AG10803 (cell line): ENCODE measurements around the gene PTTG1IP.
A peak's percentile ranks its signal among the peaks of the same experiment; 100 is the strongest.

Experiments used
- DNase-seq: peaks from one replicate; pipeline ENCODE4 v3.0.0; 2010; ENCODE audit warnings: low read depth
- H3K4me3 ChIP-seq: 2 replicates; pipeline ENCODE4 v1.5.1; 2011; ENCODE audit warnings: mild to moderate bottlenecking, low read length, control low read depth
- TF ChIP-seq, protein P1 (sequence below): conservative IDR thresholded peaks from 2 replicates; pipeline ENCODE4 v1.5.1; 2011; ENCODE audit warnings: mild to moderate bottlenecking, low read length, control low read depth, inconsistent platforms

The PTTG1IP gene

DNA sequence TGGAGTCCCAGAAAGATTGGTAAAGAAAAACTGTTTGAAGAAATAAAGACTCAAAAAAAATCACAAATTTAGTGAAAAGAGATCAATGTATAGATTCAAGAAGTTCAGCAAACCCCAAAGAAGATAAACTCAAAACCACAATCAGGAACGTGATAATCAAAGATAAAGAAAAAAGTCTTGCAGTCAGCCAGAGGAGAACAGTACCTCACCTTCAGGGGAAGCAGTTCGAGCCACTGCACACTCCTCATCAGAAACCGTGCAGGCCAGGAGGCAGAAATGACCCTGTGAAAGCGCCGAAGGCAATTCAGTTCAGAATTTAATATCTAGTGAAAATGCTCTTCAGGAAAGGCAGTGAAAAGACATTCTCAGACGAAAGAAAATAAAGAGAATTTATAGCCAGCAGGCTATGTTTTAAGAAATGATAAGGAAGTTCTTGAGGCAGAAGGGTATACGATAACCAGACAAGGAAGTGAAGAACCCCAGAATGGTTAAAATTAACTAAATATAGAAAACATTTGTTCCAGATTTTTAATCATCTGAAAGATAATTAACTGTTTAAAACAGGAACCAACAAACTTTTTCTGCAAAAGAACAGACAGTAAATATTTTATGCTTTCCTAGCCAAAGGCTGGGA is 42.1 kb downstream of the PTTG1IP start:
- DNase-seq: no peak
- TF ChIP-seq, protein P1, sequence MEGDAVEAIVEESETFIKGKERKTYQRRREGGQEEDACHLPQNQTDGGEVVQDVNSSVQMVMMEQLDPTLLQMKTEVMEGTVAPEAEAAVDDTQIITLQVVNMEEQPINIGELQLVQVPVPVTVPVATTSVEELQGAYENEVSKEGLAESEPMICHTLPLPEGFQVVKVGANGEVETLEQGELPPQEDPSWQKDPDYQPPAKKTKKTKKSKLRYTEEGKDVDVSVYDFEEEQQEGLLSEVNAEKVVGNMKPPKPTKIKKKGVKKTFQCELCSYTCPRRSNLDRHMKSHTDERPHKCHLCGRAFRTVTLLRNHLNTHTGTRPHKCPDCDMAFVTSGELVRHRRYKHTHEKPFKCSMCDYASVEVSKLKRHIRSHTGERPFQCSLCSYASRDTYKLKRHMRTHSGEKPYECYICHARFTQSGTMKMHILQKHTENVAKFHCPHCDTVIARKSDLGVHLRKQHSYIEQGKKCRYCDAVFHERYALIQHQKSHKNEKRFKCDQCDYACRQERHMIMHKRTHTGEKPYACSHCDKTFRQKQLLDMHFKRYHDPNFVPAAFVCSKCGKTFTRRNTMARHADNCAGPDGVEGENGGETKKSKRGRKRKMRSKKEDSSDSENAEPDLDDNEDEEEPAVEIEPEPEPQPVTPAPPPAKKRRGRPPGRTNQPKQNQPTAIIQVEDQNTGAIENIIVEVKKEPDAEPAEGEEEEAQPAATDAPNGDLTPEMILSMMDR: no peak
- H3K4me3 ChIP-seq: no peak overlapping the region

DNA sequence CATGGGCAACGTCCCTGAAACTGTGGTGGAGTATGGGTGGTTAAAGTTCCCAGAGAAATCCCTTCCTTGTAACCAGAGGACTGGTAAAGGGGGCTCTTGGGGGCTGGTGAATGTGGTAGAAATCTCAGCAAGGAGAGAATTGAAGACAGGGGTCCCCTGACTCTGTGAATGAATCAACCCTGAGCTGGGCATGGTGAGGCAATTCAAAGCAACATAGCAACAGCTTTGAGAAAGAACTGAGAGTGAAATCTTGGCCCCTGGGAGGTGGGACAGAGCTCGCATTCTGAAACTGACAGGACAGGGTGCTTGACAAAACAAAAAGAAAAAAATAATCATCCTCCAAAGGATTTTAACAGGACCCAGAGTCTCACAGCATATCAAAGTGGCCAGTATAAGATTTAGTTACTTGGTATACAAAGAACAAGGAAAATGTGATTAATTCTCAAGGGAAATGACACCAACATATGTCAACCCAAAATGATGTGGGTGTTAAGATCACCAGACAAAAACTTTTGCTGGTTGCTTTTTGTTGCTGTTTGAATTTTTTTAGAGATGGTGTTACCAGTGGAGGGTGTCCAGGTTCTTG is 43.9 kb downstream of the PTTG1IP start:
- TF ChIP-seq, protein P1: no peak
- no peak overlapping the region for H3K4me3 ChIP-seq
- no peak for DNase-seq

DNA sequence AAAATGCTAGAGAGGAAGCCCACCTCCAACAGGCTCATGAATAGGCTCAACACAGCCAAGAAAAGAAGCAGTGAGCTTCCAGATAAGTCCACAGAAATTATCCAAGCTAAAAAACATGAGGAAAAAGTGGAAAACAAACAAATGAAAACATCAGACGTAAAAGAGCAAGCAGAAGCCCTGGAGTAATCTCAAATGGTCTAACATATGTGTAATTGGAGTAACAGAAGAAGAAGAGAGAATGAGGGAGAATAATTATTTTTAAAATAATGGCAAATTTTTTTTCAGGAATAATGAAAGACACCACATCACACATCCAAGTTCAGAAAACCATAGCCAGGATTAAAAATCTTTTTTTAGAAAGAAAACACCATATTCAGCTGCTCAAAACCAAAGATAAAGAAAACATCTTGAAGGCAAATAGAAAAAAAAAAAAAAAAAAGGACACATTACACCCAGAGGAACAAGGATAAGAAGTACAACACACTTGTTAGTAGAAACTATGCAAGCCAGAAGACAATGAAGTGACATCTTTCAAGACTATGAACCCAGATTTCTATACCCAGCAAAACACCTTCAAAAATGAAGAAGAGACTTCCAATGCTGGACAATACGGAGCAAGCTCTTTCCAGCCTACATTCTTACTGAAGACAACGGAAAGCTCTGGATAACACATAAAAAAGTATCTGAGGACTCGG is 45.0 kb downstream of the PTTG1IP start:
- no peak for DNase-seq
- TF ChIP-seq, protein P1: no peak
- H3K4me3 ChIP-seq: no peak overlapping the region

DNA sequence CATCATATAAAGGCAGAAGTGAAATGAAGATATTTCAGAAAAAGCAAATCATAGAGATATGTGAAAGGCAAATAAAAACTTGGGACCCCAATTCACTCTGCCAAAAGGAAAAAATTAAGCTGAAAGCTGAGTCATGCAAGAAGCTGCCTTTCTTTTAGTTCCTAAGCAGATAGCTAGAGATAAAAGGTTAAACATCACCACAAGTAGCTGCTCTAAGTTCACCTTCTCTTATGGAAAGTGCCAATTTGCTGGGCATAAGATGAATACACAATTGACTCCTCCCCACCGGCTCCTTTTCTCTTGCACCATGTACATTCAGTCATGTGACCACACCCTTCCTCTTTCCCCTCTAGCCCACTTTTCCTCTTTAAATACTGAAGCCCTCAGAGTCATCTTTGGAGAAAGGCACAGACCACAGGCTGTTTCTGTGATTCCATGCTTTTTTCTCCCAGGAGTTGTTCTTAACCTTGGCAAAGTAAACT is 50.3 kb downstream of the PTTG1IP start:
- no peak for DNase-seq
- TF ChIP-seq, protein P1: no peak
- no peak overlapping the region for H3K4me3 ChIP-seq

DNA sequence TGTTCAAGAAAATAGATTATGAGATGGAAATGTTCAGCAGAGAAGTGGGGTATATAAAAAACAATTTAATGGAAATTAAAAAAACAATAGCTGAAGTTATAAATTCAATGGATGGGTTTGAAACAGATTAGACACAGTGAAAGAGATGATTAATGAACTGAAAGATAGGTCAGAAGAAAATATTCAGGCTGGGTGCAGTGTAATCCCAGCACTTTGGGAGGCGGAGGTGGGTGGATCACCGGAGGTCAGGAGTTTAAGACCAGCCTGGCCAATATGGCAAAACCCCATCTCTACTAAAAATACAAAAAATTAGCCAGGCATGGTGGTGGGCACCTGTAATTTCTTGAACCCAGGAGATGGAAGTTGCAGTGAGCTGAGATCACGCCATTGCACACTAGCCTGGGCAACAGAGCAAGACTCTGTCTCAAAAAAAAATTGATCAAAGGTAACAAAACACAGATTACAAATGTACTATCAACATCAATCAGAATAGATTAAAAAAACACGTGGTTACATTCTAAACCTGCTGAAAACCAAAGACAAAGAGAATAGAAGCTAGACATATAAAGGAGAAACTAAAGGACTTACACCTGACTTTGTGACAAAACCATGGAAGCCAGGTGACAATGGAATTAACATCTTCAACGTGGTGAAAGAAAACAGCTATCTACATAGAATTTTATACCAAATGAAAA is 50.9 kb downstream of the PTTG1IP start:
- TF ChIP-seq, protein P1: no peak

DNA sequence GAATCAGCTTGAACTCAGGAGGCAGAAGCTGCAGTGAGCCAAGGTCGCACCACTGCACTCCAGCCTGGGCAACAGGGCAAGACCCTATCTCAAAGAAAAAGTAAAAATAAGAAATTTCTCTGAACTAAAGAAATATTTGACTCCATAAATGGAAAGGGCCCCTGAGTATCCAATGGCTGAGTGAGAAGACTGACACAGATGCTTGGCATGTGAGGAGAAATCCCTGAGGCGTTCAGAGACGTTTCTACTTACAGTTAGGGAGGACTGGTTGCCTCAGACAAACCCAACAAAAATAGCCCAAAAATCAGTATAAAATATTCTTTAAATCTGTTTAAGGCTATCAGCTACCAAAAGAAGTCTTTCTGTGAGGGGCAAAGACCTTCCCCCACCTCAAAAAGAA is 52.6 kb downstream of the PTTG1IP start:
- H3K4me3 ChIP-seq: no peak overlapping the region
- DNase-seq: peak; percentile 46
- TF ChIP-seq, protein P1: no peak

More for the DNA sequence above, 50.9 kb downstream of the PTTG1IP start:
- no peak for DNase-seq
- no peak overlapping the region for H3K4me3 ChIP-seq
